Urinary bladder (tissue), 4 donors: ENCODE data around the gene COL9A3. TPM values are rescaled to one million over a fixed set of nuclear protein-coding genes. Genes with fewer than 3 reads are reported as not detected.

Experiments
- DNase-seq: peaks from one replicate; pipeline ENCODE4 v3.0.0-alpha.2; 2015; ENCODE audit errors: extremely low spot score
- H3K27ac ChIP-seq: one replicate; pipeline ENCODE4 v1.5.1; 2013; ENCODE audit warnings: low read depth, mild to moderate bottlenecking, moderate library complexity
- H3K36me3 ChIP-seq: one replicate; pipeline ENCODE4 v1.6.1; 2013; ENCODE audit warnings: mild to moderate bottlenecking, moderate library complexity; ENCODE audit not compliant: insufficient read depth
- H3K4me1 ChIP-seq: one replicate; pipeline ENCODE4 v1.6.1; 2013; ENCODE audit warnings: mild to moderate bottlenecking, moderate library complexity; ENCODE audit not compliant: insufficient read depth
- H3K4me3 ChIP-seq: one replicate; pipeline ENCODE4 v1.5.1; 2013; ENCODE audit warnings: low read depth, low read length
- WGBS: extraction: QIAGEN DNeasy Blood & Tissue Kit; methylation state at CpG from one replicate; pipeline ENCODE4 v1.1.7; 2013; 5-methylcytosine and 5-hydroxymethylcytosine counted together
- polyA plus RNA-seq: library from polyadenylated mRNA; stranded (reverse); fragments of 200-250 nt; gene quantifications from one replicate; pipeline ENCODE4 v1.2.3, GENCODE V29; 2013
- total RNA-seq: library from RNA; depleted of rRNA; stranded (reverse); fragments of >200 nt; gene quantifications from one replicate; pipeline ENCODE4 v1.2.3, GENCODE V29; 2014
- donor health status: healthy with polysubstance abuse.
- donor health status: healthy.

The COL9A3 gene
- total and polyA plus RNA-seq, 2 donors = 9.8 to 101 TPM

GRCh38 chr20:62774762-62775161 lies 42.1 kb upstream of the COL9A3 start:
- 75% methylated on average over 8 of the region's 8 CpGs for WGBS
- Histone ChIP-seq H3K36me3 (no peaks in the 10 kb centered on the region), H3K27ac (no peak overlapping the region), H3K4me1 (no peaks in the 10 kb centered on the region), H3K4me3 (no peak overlapping the region)
- no peak for DNase-seq

- Histone ChIP-seq H3K36me3 (no peaks in the 10 kb centered on the region), H3K4me3 (no peak overlapping the region), H3K4me1 (no peaks in the 10 kb centered on the region), H3K27ac (no peak overlapping the region)
- WGBS = 90% methylated on average over 9 of the region's 9 CpGs
- DNase-seq = no peak
Measured at GRCh38 chr20:62775206-62775605, 41.6 kb upstream of the COL9A3 start.

DNA sequence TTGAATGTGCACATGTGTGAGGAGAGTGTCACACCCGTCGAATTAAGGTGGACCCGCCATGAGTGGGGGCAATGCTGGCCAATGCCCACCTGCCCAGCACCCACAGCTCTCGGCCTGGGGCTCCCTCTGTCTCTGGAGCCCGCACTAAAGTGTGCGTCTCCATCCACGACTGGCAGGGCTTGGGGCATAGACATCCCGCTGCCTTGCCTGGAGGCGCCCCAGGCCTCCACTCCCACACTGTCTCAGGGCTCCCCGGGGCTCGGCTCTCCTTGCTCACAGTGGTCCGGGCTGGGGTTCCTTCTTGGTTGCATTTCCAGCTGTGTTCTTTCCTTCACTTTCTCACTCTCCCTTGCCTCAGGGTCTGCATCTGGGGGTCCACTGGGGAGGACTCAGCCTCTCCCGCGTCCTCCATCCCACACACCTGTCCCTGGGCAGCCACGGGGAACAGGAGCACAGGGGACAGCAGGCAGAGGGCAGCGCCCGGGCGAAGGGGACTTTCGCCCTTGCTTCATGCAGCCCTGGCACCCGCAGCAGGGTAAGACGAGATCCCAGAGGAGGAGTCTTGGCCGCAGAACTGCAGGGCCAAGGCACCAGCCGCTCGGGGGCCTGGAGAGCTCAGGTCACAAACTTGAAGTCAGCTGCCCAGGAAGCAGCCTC lies 40.7 kb upstream of the COL9A3 start:
- Histone ChIP-seq H3K27ac (no peak overlapping the region), H3K36me3 (no peaks in the 10 kb centered on the region), H3K4me3 (no peak overlapping the region), H3K4me1 (no peaks in the 10 kb centered on the region)
- DNase-seq = no peak
- WGBS = 88% methylated on average over 24 of the region's 24 CpGs

DNA sequence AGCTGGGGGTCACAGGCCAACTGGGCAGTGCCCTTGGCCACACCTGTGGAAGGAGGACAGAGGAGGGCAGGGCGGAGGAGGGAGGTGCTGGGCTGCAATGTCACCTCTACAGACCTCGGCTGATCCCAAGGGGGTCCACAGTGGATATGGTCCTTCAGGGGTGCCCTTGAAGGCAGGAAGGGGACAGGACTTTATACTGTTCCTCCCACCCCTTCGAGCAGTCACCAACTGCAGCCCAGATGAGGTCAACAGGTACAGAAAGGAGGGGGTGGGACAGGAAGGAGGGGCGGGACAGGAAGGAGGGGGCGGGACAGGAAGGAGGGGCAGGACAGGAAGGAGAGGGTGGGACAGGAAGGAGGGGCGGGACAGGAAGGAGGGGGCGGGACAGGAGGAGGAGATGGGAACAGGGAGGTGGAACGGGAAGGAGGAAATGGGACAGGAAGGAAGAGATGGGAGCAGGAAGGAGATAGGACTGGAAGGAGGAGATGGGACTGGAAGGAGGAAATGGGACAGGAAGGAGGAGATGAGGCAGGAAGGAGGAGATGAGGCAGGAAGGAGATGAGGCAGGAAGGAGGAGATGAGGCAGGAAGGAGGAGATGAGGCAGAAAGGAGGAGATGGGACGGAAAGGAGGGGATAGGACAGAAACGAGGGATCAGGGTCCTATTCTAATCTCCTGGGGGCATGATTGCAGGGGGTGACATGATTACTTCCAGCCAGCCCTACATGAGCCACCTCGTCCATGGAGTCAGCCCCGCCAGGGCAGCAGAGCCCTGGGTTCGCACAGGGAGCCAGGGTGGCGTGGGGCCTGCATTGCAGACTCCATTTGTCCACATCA lies 39.9 kb upstream of the COL9A3 start:
- no peak overlapping the region for H3K27ac ChIP-seq
- no peaks in the 10 kb centered on the region for H3K36me3 ChIP-seq
- no peaks in the 10 kb centered on the region for H3K4me1 ChIP-seq
- DNase-seq = no peak
- 77% methylated on average over 14 of the region's 14 CpGs for WGBS
- H3K4me3 ChIP-seq = no peak overlapping the region

DNA sequence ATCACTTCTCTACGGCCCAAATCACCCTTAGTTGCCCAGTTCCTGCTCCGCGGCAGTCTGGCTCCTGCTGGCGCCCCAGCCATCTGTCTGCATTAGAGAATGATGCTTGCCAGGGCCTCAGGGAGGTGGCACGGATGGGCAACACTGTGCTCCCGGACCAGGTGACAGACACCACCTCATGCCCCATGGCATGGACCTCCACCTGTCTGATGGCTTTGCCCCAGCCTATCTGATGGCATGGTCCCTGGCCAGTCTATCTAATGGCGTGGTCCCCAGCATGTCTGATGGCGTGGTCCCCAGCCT lies 39.4 kb upstream of the COL9A3 start:
- H3K27ac ChIP-seq = no peak overlapping the region
- 91% methylated on average over 8 of the region's 8 CpGs for WGBS
- DNase-seq = no peak
- no peak overlapping the region for H3K4me3 ChIP-seq
- H3K36me3 ChIP-seq = no peaks in the 10 kb centered on the region
- H3K4me1 ChIP-seq = no peaks in the 10 kb centered on the region

DNA sequence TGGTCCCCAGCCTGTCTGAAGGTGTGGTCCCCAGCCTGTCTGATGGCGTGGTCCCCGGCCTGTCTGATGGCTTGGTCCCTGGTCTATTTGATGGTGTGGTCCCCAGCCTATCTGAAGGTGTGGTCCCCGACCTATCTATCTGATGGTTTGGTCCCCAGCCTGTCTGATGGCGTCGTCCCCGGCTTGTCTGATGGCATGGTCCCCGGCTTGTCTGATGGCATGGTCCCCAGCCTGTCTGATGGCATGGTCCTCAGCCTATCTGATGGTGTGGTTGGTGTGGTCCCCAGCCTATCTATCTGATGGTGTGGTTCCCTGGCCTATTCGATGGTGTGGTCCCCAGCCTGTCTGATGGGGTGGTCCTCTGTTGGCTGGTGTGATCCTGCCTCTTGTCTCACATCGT lies 38.8 kb upstream of the COL9A3 start:
- Histone ChIP-seq H3K4me3 (no peak overlapping the region), H3K4me1 (no peaks in the 10 kb centered on the region), H3K27ac (no peak overlapping the region), H3K36me3 (no peaks in the 10 kb centered on the region)
- WGBS = 91% methylated on average over 9 of the region's 9 CpGs
- no peak for DNase-seq

DNA sequence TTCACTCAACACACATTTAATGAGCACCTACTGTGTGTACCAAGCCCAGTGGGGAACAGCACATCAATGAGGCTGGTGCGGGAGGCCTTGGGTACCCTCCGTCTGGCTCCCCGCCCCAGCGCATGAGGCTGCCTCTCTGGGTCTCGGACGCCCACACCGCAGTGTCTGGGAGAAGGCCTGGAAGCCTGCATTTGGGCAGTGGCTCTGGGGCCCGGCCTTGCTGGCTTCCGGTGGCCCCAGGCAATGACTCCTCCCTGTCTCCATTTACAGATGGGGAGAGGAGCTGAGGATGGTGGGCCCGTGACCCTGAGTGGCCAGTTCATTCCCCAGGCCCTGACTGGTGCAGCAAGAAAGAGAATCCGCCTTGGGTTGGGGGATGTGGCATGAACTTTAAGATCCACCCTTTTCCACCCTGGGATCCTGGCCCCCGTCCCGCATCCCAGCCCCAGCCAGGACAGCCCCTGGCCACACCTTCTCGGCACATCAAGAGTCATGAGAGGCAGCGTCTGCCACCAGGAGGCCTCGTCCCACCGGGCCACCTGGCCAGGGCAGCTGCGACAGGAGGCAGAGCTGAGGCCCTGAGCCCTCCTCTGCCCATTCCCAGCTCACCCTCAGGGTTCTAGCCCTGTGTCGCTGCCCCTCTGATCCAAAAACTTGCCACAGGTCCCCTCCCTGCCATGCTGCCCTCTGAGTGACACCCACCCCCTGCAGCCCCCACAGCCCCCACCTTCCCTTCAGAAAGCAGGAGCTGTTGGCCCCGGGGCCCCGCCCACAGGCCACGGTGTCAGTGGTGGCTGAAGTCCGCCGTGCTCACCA lies 38.0 kb upstream of the COL9A3 start:
- Histone ChIP-seq H3K36me3 (no peaks in the 10 kb centered on the region), H3K27ac (no peak overlapping the region), H3K4me3 (no peak overlapping the region), H3K4me1 (no peaks in the 10 kb centered on the region)
- 77% methylated on average over 24 of the region's 24 CpGs for WGBS
- no peak for DNase-seq

- H3K4me1 ChIP-seq = no peaks in the 10 kb centered on the region
- H3K4me3 ChIP-seq = no peak overlapping the region
- no peak overlapping the region for H3K27ac ChIP-seq
- H3K36me3 ChIP-seq = no peaks in the 10 kb centered on the region
- DNase-seq = no peak
- 91% methylated on average over 7 of the region's 7 CpGs for WGBS
Measured at GRCh38 chr20:62779417-62779685, 37.5 kb upstream of the COL9A3 start.

DNA sequence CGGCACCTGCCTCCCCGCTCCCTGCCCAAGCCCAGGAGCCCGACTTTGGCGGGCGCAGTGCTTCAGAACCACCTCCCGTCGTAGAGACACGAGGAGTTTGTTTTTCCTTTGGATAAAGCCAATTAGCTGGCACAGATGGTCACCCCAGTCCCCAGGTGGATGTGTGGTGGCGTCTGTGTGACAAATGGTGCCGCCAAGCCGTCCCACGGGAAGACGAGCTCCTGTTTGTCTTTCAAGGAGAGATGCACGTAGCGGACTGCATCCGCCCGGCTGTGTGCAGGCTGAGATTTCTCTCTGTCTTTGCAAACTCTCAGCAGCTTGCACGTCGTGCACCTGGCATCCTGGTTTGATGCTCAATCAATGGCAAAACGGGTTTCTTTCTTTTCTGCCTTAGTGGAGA lies 36.6 kb upstream of the COL9A3 start:
- 73% methylated on average over 20 of the region's 20 CpGs for WGBS
- H3K4me1 ChIP-seq = no peaks in the 10 kb centered on the region
- no peak overlapping the region for H3K4me3 ChIP-seq
- no peak overlapping the region for H3K27ac ChIP-seq
- DNase-seq = no peak
- H3K36me3 ChIP-seq = no peaks in the 10 kb centered on the region

DNA sequence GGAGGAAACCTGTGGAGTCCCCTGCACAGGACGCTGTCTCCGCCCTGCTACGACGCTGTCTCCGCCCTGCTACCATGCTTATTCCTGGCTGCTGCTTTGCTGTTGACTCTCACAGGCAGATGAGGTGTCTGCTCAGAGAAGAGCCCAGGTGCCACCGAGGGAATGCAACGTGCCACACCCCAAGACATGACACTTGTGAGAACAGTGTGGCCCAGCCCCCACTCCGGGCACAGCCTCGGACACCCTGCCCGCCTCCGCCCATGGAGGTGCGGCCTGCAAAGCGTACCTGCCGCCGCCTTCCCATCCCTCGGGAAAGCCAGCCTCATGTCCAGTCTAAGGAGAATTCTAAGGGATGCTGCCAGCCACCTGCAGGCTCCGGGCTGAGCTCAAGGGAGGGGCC lies 36.2 kb upstream of the COL9A3 start:
- H3K4me1 ChIP-seq = no peaks in the 10 kb centered on the region
- no peak overlapping the region for H3K4me3 ChIP-seq
- no peak for DNase-seq
- 85% methylated on average over 17 of the region's 17 CpGs for WGBS
- H3K36me3 ChIP-seq = no peaks in the 10 kb centered on the region
- no peak overlapping the region for H3K27ac ChIP-seq

DNA sequence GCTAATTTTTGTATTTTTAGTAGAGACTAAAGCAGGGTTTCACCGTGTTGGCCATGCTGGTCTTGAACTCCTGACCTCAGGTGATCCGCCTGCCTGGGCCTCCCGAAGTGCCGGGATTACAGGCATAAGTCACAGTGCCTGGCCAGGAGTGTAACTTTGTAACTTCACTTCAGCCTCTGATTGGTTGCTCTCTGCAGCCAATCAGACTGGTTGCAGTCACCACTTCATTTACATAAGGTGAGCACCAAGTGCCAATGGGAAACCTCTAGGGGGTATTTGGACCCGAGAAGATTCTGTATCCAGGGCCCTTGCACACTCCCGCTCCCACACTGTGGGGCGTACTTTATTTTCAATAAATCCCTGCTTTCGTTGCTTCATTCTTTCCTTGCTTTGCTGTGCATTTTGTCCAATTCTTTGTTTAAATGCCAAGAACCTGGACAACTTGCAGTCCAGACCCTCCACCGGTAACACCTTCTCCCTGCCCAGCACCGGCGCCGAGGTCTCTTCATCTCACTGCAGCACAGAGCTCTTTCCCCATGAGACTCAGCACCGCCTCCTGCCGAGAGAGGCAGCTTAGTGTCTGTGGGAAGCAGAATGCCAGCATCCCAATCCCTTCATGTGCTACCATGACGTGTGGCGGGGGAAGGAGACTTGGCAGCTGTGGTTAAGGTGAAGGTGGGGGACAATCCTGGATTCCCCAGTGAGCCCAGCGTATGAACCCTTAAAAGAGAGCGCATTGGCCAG lies 34.5 kb upstream of the COL9A3 start:
- no peaks in the 10 kb centered on the region for H3K36me3 ChIP-seq
- H3K4me1 ChIP-seq = no peaks in the 10 kb centered on the region
- WGBS = 81% methylated on average over 18 of the region's 18 CpGs
- no peak overlapping the region for H3K27ac ChIP-seq
- no peak overlapping the region for H3K4me3 ChIP-seq
- DNase-seq = no peak

- H3K36me3 ChIP-seq = no peaks in the 10 kb centered on the region
- no peaks in the 10 kb centered on the region for H3K4me1 ChIP-seq
- H3K27ac ChIP-seq = no peak overlapping the region
- no peak for DNase-seq
- no peak overlapping the region for H3K4me3 ChIP-seq
- WGBS = 50% methylated on average over 9 of the region's 9 CpGs
Measured at GRCh38 chr20:62782893-62783278, 34.0 kb upstream of the COL9A3 start.

DNA sequence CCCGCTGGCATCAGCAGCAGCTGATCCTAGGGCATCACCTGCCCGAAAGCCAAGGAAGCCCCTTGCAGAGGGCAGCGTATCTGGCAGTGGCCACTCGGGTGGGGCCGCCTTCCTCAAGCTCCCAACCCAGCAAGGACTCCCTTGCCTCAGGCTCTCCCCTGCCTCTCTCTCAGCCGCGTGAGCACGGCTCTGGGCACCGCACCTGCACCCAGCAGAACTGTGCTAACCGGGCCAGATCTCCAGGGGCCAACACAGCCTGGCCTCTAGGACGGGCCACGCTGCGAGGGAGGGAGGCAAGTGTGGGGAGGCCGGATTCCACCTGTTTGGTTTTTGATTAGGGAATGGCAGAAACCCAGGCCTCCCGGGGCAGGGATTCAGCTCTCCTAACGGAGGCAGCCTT lies 32.4 kb upstream of the COL9A3 start:
- H3K36me3 ChIP-seq = no peaks in the 10 kb centered on the region
- no peak overlapping the region for H3K4me3 ChIP-seq
- WGBS = 89% methylated on average over 16 of the region's 16 CpGs
- no peak for DNase-seq
- H3K4me1 ChIP-seq = no peaks in the 10 kb centered on the region
- no peak overlapping the region for H3K27ac ChIP-seq
